Duodenal mucosa (tissue), 2 donors: Measurements from ENCODE around the gene TXNRD2.

Source experiments
- H3K27ac ChIP-seq: one replicate; pipeline ENCODE4 v1.7.0; 2013; ENCODE audit warnings: low read depth, low read length
- H3K27me3 ChIP-seq, 2 donors: one replicate each; pipeline ENCODE4 v1.7.0; 2013; ENCODE audit warnings: low read length in 2 of 2, control low read depth in 1 of 2; ENCODE audit not compliant: insufficient read depth in 2 of 2, control insufficient read depth in 1 of 2
- H3K36me3 ChIP-seq, 2 donors: one replicate each; pipeline ENCODE4 v1.7.0; 2013; ENCODE audit warnings: low read length in 2 of 2, control low read depth in 1 of 2; ENCODE audit not compliant: insufficient read depth in 2 of 2, control insufficient read depth in 1 of 2
- H3K4me1 ChIP-seq, 2 donors: one replicate each; pipeline ENCODE4 v1.7.0; 2013; ENCODE audit warnings: low read length in 2 of 2, control low read depth in 1 of 2; ENCODE audit not compliant: insufficient read depth in 2 of 2, control insufficient read depth in 1 of 2
- H3K4me3 ChIP-seq, 2 donors: one replicate each; pipeline ENCODE4 v1.7.0; 2013; ENCODE audit warnings: low read length in 2 of 2, low read depth in 1 of 2
- H3K9ac ChIP-seq, 2 donors: one replicate each; pipeline ENCODE4 v1.7.0; 2013; ENCODE audit warnings: low read length in 2 of 2, low read depth in 1 of 2
- H3K9me3 ChIP-seq, 2 donors: one replicate each; pipeline ENCODE4 v1.7.0; 2013; ENCODE audit warnings: low read length in 2 of 2, control low read depth in 1 of 2; ENCODE audit not compliant: control insufficient read depth in 1 of 2

The TXNRD2 gene

DNA sequence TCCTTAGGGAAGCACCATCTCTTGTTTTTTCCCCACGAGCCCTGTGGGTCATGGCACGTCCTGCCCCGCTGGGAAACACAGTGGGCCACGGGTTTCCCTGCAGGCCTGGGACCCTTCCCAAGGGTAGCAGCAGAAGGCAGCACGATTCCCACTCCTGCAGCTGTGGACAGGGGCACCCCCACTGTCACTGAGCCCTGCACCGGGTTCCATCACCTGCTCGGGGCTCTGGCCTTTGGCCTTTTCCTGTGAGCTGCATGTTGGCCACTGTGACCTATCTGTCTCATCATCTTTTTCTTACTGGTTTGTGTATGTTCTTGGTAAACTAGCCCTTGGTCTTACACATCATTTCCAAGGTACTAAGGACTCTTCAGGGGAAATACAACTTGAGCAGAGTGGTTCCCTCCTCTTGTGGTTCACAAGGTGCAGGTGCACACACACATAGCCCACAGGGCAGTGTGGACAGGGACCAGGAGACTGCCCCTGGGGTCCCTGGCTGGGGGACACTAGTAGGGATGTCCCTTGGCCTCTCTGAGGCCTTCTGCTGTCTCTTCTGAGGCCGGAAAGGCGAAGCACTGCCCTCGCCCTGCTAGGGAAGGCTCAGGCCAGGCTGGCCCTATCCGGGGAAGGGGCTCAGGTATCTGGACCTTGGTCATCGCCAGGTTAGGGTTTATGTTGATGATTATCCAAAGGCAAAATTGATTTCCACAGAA lies 19.0 kb upstream of the TXNRD2 start:
- H3K36me3 ChIP-seq, result peaks cover 5 to 17% of the 10 kb centered on the region in 2 donors
- H3K9ac ChIP-seq, result peak overlapping the region in 1 of 2 donors; percentile 39
- no peaks in the 10 kb centered on the region for H3K27me3 ChIP-seq
- no peak overlapping the region for H3K4me3 ChIP-seq
- H3K9me3 ChIP-seq, result no peaks in the 10 kb centered on the region
- peaks cover 48 to 52% of the 10 kb centered on the region in 2 donors for H3K4me1 ChIP-seq
- H3K27ac ChIP-seq, result no peak overlapping the region

DNA sequence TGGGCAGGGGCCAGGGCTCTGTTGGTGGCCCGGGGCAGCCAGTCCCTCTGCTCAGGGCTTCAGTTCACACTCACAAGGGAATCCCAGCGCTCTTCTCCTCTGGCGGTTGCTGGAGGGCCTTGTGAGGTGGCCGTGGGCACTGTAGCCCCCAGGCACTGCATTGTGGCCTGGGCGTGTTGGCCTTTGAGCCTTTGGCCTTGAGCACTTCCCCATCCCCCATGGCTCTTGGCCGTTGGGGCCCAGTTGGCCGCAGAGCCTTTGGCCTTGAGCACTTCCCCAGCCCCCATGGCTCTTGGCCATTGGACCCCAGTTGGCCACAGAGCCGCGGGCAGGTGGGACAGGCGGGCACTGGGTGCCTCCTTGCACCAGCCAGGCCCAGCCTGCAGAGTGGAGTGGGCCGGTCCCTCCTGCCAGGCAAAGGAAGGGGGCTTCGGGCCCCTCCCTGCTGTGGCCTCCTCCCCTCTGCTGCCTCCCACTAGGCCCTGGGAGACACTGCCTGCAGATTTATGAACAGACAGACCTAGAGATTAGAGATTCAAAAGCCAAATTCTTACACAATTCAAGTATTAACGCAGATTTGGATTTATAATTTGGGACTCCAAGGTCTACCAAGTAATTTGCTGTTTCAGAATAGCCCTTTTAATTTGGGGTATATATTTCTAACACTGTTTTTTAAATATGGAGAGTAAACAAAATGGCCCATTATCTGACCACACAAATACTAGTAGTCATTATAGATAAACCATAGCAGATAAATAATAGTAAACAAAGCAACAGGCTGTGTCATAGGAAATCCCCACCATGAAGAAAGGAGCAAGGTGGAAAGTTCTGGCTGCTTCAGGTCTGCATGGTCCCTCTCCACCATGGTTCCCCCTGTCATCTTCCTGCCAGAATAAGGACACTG lies 18.2 kb upstream of the TXNRD2 start:
- H3K9ac ChIP-seq, result peak overlapping the region; percentile 39 to 47
- H3K4me3 ChIP-seq, result peak overlapping the region; percentile 32 to 35
- no peak overlapping the region for H3K27ac ChIP-seq
- H3K27me3 ChIP-seq, result no peaks in the 10 kb centered on the region
- peaks cover 5 to 14% of the 10 kb centered on the region in 2 donors for H3K36me3 ChIP-seq
- H3K9me3 ChIP-seq, result no peaks in the 10 kb centered on the region
- H3K4me1 ChIP-seq, result peaks cover 47 to 52% of the 10 kb centered on the region in 2 donors

- no peaks in the 10 kb centered on the region for H3K27me3 ChIP-seq
- H3K4me3 ChIP-seq, result peak overlapping the region; percentile 32 to 47
- H3K27ac ChIP-seq, result no peak overlapping the region
- peaks cover 40 to 45% of the 10 kb centered on the region in 2 donors for H3K4me1 ChIP-seq
- no peaks in the 10 kb centered on the region for H3K9me3 ChIP-seq
- H3K9ac ChIP-seq, result peak overlapping the region in 1 of 2 donors; percentile 18
- peaks cover 4 to 7% of the 10 kb centered on the region in 2 donors for H3K36me3 ChIP-seq
Measured at GRCh38 chr22:19959043-19959586, 17.5 kb upstream of the TXNRD2 start.

- H3K4me3 ChIP-seq, result no peak overlapping the region
- peaks cover 40 to 42% of the 10 kb centered on the region in 2 donors for H3K4me1 ChIP-seq
- H3K9me3 ChIP-seq, result no peaks in the 10 kb centered on the region
- H3K9ac ChIP-seq, result peak overlapping the region in 1 of 2 donors; percentile 18
- H3K27ac ChIP-seq, result no peak overlapping the region
- H3K27me3 ChIP-seq, result no peaks in the 10 kb centered on the region
- H3K36me3 ChIP-seq, result no peaks in the 10 kb centered on the region
Measured at GRCh38 chr22:19958083-19959042, 16.7 kb upstream of the TXNRD2 start.

- no peaks in the 10 kb centered on the region for H3K27me3 ChIP-seq
- H3K9ac ChIP-seq, result no peak overlapping the region
- H3K4me3 ChIP-seq, result no peak overlapping the region
- H3K27ac ChIP-seq, result no peak overlapping the region
- peaks cover 36 to 37% of the 10 kb centered on the region in 2 donors for H3K4me1 ChIP-seq
- H3K36me3 ChIP-seq, result no peaks in the 10 kb centered on the region
- no peaks in the 10 kb centered on the region for H3K9me3 ChIP-seq
Measured at GRCh38 chr22:19957445-19957844, 15.8 kb upstream of the TXNRD2 start.

GRCh38 chr22:19955241-19956128 lies 13.9 kb upstream of the TXNRD2 start:
- H3K4me3 ChIP-seq, result no peak overlapping the region
- no peaks in the 10 kb centered on the region for H3K9me3 ChIP-seq
- H3K27me3 ChIP-seq, result no peaks in the 10 kb centered on the region
- no peak overlapping the region for H3K27ac ChIP-seq
- peaks cover 17 to 20% of the 10 kb centered on the region in 2 donors for H3K4me1 ChIP-seq
- H3K36me3 ChIP-seq, result no peaks in the 10 kb centered on the region
- H3K9ac ChIP-seq, result no peak overlapping the region

DNA sequence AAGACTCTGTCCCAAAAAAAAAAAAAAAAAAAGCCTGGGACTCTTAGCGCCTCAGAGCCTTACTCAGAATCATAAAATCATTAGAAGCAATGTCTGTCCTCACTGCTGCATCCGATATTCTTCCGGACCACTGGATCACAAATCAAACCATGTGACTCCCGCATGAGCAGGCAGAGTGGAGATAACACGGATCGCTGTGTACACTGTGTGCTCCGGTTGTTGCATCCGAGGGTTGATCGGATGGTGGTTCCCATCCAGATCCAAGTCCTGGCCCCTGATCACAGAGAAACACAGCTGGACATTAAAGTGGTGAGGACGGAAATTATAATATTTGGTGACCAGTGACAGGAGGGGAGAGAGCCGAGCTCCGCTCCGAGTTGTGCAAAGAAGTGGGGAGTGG lies 9.7 kb upstream of the TXNRD2 start:
- Histone ChIP-seq H3K4me1 (peaks cover 11 to 14% of the 10 kb centered on the region in 2 donors), H3K9me3 (no peaks in the 10 kb centered on the region), H3K9ac (no peak overlapping the region), H3K36me3 (no peaks in the 10 kb centered on the region), H3K27ac (no peak overlapping the region), H3K4me3 (no peak overlapping the region), H3K27me3 (no peaks in the 10 kb centered on the region)

DNA sequence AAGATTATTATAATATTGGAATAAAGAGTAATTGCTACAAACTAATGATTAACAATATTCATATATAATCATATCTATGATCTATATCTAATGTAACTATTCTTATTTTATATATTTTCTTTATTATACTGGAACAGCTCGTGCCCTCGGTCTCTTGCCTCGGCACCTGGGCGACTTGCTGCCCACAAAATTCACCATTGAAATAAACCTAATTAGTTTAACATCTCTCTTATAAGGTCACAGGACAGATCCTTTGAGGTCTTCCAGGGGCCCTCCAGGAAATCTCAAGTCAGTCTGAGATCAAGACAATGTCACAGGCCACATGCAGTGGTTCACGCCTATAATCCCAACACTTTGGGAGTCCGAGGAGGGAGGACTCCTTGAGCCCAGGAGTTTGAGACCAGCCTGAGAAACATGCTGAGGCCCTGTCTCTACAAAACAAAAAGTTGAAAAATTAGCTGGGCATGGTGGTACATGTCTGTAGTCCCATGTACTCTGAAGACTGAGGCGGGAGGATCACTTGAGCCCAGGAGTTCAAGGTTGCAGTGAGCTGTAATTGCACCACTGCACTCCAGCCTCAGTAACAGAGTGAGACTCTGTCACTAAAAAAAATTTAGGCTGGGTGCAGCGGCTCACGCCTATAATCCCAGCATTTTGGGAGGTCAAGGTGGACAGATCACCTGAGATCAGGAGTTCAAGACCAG lies 6.6 kb upstream of the TXNRD2 start:
- no peaks in the 10 kb centered on the region for H3K27me3 ChIP-seq
- H3K36me3 ChIP-seq, result no peaks in the 10 kb centered on the region
- peaks cover 3 to 7% of the 10 kb centered on the region in 2 donors for H3K4me1 ChIP-seq
- no peak overlapping the region for H3K27ac ChIP-seq
- H3K4me3 ChIP-seq, result no peak overlapping the region
- H3K9me3 ChIP-seq, result no peaks in the 10 kb centered on the region
- H3K9ac ChIP-seq, result no peak overlapping the region
